ENCODE data around the gene OAT.

The OAT gene

DNA sequence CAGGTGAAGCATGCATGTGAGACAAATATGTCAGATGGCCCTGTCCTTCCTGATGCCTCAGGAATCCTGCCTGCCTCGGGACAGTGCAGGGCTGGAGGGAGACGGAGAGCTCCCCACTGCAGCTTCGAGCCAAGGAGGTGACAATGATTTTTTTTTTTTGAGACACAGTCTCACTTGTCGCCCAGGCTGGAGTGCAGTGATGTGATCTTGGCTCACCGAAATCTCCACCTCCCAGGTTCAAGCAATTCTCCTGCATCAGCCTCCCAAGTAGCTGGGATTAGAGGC lies 68.8 kb downstream of the OAT start:
- no peak for DNase-seq

DNA sequence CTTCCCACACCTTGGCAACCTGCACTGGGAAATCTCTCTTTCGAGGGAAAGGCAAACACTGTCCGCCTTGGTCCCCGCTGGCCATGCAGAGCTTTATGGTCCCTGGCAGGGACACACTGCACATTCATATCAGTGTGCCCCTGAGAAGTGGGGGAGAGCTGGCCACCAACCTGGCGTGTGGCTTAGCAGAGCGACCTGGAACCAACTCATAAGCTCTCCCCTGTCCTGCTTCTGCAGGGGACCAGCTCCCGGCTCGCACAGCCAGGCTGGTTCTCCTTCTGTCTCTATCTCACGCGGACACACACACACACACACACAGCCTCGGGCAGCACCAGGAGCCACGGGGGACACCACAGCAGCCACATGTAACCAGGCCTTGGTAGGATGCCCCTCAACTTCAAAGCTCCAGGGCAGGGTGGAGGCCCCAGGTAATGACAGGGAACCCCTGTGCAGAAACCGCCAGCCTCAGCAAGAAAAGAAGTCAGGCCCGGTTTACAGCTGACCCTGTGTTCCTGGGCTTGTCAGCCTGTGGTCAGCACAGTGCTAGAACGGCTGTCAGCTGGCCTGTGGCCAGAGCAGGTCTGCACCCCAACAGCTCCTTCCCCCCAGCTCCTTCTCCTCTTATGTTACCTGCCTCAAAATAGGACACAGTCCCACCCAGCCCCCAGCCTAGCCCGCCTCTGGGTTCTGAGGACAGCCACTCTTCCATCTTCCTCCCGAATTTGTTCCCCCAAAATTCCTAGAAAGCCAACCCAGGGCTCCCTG lies 69.3 kb downstream of the OAT start:
- no peak for DNase-seq

DNA sequence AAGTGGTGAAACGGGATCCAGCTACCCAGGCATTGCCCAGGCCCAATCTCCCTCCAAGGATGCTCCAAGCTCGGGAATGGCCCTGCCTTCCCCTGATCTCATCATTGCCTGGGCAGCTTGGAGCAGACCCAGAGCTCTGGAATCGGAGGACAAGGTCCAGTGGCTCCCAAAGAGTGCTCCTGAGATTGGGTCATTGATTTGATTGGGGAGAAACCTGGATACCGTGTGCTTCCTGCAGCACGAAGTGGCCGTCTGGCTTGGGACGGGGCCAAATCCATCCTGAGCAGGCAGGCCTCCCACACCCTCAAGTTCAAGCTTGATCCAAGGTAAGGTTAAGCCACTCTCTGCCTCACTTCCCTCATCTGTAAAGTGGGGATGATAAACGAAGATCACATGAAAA lies 69.9 kb downstream of the OAT start:
- DNase-seq, result no peak

DNA sequence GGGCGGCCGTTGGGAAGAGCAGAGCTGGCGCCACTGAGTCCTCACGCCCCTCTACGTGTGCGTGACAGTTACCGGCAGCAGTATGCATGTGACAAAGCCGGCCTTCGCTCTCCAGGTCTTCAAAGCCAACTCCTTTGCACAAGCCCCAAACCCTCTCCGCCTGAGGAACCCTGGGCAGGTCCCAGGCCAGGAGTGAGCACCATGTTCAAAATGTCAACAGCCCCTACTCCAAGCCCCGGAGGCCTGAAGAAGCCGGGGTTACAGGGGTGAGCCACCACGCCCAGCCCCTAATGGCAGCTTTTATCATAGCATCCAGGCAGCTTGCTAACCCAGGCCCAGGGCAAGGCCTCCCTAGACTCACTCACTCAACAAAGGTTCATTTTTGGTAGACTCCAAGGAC lies 70.8 kb downstream of the OAT start:
- DNase-seq, result no peak

All from activated CD8-positive, alpha-beta memory T cell treated with anti-CD3 and anti-CD28 coated beads, Interleukin-2, amount 50 U/mL, for 4 hours (primary cell).